ENCODE results near the gene PBRM1. TPM values are rescaled to one million over a fixed set of nuclear protein-coding genes. Genes with fewer than 3 reads are reported as not detected.

Gene PBRM1
- total RNA-seq, 1 experiment from 2014 or later = 40.0 TPM

- Histone ChIP-seq H3K4me3 (replicated peaks in 1 of 2; ENCODE audit: low read depth in 1 of 2, low read length in 2 of 2) (peak overlapping the region; percentile 72 to 79), H3K9me3 (ENCODE audit: control insufficient read depth in 1 of 2, insufficient read depth in 1 of 2, low read depth in 1 of 2, low read length in 2 of 2) (no peaks in the 10 kb centered on the region), H3K9ac (ENCODE audit: low read length) (peak overlapping the region; percentile 91), H3K4me1 (ENCODE audit: control insufficient read depth in 1 of 2, insufficient read depth in 2 of 2, low read length in 2 of 2) (peaks cover 11 to 33% of the 10 kb centered on the region in 2 experiments; a peak in 3 of 4 replicates), H4K20me1 (ENCODE audit: insufficient read depth) (no peaks in the 10 kb centered on the region), H3K27me3 (ENCODE audit: insufficient read depth, low read length) (no peaks in the 10 kb centered on the region), H3K9me2 (ENCODE audit: insufficient read depth) (no peaks in the 10 kb centered on the region), H3K4me2 (ENCODE audit: low read length) (peak overlapping the region; percentile 92), H3K27ac (ENCODE audit: low read depth, low read length) (peak overlapping the region; percentile 91; the same call in 1 of the 2 replicates), H2AFZ (ENCODE audit: low read depth, low read length, poor library complexity, severe bottlenecking) (no peak overlapping the region), H3K79me2 (ENCODE audit: insufficient read depth, low read length) (peaks cover 34% of the 10 kb centered on the region), H3K36me3 (ENCODE audit: control insufficient read depth in 1 of 2, insufficient read depth in 2 of 2, low read length in 2 of 2) (peaks cover 10 to 11% of the 10 kb centered on the region in 2 experiments)
- RAD21 ChIA-PET (ENCODE audit: low non-redundant PET in 1 of 2, low total read pairs in 2 of 2, uncharacterized antibody in 2 of 2, unreplicated experiment in 2 of 2) = no interaction called here
- POLR2A ChIA-PET = no interaction called here
- CTCF ChIA-PET = no interaction called here
- no peak for DNase-seq (ENCODE audit: low read depth, low spot score)
- TSS peak; percentile 50 for BruUV-seq (replicated peaks)
- intact Hi-C loops (cut with micrococcal nuclease) = no loop called here
- no peak for TF ChIP-seq SP1 (IDR thresholded peaks at IDR 0.05; ENCODE audit: low read depth)
- TF ChIP-seq, protein P1, sequence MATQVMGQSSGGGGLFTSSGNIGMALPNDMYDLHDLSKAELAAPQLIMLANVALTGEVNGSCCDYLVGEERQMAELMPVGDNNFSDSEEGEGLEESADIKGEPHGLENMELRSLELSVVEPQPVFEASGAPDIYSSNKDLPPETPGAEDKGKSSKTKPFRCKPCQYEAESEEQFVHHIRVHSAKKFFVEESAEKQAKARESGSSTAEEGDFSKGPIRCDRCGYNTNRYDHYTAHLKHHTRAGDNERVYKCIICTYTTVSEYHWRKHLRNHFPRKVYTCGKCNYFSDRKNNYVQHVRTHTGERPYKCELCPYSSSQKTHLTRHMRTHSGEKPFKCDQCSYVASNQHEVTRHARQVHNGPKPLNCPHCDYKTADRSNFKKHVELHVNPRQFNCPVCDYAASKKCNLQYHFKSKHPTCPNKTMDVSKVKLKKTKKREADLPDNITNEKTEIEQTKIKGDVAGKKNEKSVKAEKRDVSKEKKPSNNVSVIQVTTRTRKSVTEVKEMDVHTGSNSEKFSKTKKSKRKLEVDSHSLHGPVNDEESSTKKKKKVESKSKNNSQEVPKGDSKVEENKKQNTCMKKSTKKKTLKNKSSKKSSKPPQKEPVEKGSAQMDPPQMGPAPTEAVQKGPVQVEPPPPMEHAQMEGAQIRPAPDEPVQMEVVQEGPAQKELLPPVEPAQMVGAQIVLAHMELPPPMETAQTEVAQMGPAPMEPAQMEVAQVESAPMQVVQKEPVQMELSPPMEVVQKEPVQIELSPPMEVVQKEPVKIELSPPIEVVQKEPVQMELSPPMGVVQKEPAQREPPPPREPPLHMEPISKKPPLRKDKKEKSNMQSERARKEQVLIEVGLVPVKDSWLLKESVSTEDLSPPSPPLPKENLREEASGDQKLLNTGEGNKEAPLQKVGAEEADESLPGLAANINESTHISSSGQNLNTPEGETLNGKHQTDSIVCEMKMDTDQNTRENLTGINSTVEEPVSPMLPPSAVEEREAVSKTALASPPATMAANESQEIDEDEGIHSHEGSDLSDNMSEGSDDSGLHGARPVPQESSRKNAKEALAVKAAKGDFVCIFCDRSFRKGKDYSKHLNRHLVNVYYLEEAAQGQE (IDR thresholded peaks at IDR 0.05; ENCODE audit: low read depth) = no peak
- no peak for TF ChIP-seq SIN3A (IDR thresholded peaks at IDR 0.05; ENCODE audit: low read depth)
- TF ChIP-seq CTCF (IDR thresholded peaks at IDR 0.05 in 2 of 3, conservative IDR thresholded peaks at IDR 0.05 in 1 of 3; ENCODE audit: borderline replicate concordance in 1 of 3, insufficient read depth in 1 of 3, low read depth in 2 of 3, low read length in 2 of 3) = no peak
- TF ChIP-seq POLR2AphosphoS5 (IDR thresholded peaks at IDR 0.05; ENCODE audit: low read depth, low read length) = no peak
- no peak for TF ChIP-seq ATF3 (IDR thresholded peaks at IDR 0.05)
- TF ChIP-seq ZBTB33 (IDR thresholded peaks at IDR 0.05; ENCODE audit: extremely low read depth, insufficient replicate concordance, low read length) = no peak
- no peak for TF ChIP-seq FOSL1 (IDR thresholded peaks at IDR 0.05; ENCODE audit: low read depth)
- no peak for TF ChIP-seq ZFX (IDR thresholded peaks at IDR 0.05)
- TF ChIP-seq JUND (IDR thresholded peaks at IDR 0.05) = no peak
- TF ChIP-seq, protein P2, sequence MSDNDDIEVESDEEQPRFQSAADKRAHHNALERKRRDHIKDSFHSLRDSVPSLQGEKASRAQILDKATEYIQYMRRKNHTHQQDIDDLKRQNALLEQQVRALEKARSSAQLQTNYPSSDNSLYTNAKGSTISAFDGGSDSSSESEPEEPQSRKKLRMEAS (IDR thresholded peaks at IDR 0.05) = no peak
- no peak for TF ChIP-seq POLR2A (IDR thresholded peaks at IDR 0.05; ENCODE audit: borderline replicate concordance, extremely low read depth, insufficient read depth, insufficient read length)
- no peak for TF ChIP-seq EZH2 (IDR thresholded peaks at IDR 0.05)
- TF ChIP-seq ELF1 (IDR thresholded peaks at IDR 0.05; ENCODE audit: borderline replicate concordance, low read depth) = no peak
- TF ChIP-seq ZNF274 (IDR thresholded peaks at IDR 0.05; ENCODE audit: low read depth, low read length) = no peak
- no peak for TF ChIP-seq EZH2phosphoT487 (IDR thresholded peaks at IDR 0.05; ENCODE audit: borderline replicate concordance)
- TF ChIP-seq EGR1 (IDR thresholded peaks at IDR 0.05; ENCODE audit: low read depth) = no peak
- no peak for TF ChIP-seq RAD21 (IDR thresholded peaks at IDR 0.05; ENCODE audit: low read depth)
- TF ChIP-seq TCF7L2 (IDR thresholded peaks at IDR 0.05; ENCODE audit: borderline replicate concordance, extremely low read depth, insufficient read depth, insufficient read length) = no peak
- TF ChIP-seq CEBPB (IDR thresholded peaks at IDR 0.05; ENCODE audit: low read depth) = no peak
- no peak for ATAC-seq
Measured at GRCh38 chr3:52531860-52532516, 153.7 kb downstream of the PBRM1 start.

All from HCT116 (cell line).